ENCODE measurements around the gene UBXN2A.

DNA sequence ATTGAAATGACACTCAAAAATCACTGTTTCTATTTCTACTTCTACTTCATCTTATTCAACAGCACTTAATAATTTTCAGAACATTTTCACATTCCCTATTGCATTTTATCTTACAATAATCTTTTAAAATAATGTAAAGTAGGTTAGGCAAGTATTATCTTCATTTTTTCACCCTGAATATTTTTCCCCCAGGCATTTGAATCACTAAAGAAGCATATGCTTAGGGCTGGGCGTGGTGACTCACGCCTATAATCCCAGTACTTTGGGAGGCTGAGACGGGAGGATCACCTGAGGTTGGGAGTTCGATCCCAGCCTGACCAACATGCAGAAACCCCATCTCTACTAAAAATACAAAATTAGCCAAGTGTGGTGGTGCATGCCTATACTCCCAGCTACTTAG, 100.2 kb downstream of the UBXN2A start:
- TF ChIP-seq CTCF (IDR thresholded peaks at IDR 0.05) (no peak), POLR2A (IDR thresholded peaks at IDR 0.05) (no peak)

All from body of pancreas (tissue), 4 donors.